ENCODE measurements around the gene NALCN.

The NALCN gene

DNA sequence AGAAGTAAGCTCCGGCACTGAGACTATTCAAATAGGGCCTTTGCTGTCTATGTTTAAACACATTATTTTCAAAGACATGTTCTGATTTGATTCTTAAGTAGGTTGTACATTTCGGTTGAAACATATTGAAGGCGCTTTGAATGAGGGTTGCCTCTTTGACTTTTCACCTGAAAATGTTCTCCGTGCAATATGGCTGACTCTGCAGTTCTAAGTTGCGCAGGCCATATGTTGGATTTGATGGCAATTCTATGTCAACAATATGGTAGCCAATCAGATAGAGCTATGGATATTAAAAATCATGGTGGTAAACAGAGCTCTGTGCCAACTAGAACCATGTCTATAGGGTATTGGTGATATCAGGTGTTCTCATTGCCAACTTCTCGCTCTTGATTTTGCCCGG is 307.3 kb downstream of the NALCN start:
- DNase-seq, result no peak

DNA sequence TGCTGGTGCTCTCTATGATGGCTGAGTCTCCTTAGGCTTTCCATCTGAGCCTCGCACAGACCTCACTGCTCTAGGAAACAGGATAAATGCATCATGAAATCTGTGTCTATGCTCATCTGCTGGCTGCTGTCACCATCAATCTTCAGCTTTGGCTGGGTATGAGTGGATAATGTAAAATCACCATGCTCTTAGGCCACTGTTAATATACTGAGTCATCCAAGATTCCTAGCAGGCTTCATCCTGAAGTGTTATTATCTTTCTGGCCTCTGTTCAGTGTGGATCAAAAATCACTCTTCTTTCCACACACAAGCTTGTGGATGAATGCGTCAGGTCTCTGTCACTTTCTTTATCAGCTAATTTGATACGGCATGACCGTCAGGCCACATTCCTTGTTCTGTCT is 317.4 kb downstream of the NALCN start:
- DNase-seq, result no peak

DNA sequence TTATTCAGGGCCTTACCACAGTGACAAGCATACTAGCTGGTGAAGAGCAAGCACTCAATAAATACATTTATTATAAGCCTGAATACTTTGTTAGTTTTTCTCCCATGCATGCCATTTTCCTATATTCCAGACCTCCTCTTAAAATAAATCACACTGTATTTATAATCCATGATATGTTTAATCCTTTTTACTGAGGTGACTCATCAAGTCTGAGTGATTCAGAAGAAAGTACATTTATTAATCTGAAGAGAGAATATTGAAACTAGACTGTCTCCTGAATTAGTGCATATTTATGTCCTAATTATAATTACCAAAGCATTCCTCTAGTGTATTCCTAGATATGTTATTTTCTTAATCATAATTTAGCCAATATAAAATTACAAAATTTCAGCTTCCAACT is 323.3 kb downstream of the NALCN start:
- no peak for DNase-seq

DNA sequence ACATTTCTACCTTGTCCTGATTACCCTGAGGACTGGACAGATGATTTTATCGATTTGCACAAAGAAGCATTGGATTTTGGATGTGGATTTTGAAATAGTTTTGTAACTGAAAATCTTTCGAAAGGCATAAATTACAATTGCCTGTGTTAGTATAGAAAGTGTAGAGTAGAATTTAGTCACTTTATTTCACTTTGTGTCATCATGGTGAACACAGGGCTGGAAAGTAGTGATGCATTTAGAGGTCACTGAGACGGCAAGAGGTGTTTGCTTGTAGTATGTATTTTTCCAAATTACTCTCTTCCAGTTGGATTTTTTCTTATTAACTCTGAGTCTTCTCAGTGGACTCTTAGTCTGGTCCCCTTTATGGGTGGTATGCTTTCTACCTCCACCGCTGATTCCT is 326.0 kb downstream of the NALCN start:
- no peak for DNase-seq

DNA sequence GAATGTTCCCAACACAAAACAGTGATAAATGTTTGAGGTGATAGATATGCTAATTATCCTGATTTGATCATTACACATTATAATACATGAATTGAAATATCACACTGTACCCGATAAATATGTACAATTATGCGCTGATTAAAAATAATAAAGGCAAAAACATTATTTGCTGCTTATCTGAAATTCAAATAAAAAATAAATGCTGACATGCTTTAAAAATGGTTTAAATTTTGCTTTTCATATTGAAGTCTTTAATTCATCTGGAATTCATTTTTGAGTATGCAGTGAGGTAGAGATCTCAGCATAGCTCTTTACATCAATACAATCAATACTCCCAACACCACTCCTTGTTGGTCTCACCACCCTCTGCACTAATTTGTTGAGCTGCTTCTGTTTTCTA is 330.8 kb downstream of the NALCN start:
- no peak for DNase-seq

DNA sequence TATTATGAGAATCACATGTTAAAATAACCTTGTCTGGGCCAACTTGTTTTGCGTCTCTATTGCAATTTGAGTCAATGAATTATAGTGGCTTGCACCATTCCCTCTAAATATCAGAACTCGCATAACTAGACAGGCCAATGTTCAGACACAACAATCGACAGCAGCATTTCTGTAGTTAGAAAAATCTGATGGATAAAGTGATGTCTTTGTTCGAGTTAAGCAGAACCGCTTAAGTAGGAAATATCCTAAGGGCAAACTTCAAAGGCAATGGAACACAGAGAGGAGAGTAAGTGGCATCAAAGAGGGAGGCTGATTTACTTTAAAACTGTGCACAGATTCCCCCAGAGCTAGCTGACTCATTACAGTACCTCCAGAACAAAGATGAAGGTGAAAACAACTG is 333.9 kb downstream of the NALCN start:
- DNase-seq, result no peak

DNA sequence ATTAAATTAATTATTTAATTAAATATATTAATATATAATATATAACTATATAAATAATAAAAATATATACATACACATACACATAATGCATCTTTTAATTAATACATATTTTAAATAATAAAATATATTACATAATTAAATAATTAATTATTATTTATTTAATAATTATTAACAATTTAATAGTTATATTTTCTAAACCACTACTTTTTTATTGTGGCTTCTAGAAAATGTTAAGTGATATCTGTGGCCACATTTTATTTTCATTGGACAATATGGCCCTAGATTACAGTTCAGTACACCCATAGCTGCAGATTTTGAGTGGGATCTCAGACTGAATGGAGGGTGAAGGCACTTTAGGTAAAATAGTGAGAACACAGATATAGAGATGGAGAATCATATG is 335.7 kb downstream of the NALCN start:
- no peak for DNase-seq

DNA sequence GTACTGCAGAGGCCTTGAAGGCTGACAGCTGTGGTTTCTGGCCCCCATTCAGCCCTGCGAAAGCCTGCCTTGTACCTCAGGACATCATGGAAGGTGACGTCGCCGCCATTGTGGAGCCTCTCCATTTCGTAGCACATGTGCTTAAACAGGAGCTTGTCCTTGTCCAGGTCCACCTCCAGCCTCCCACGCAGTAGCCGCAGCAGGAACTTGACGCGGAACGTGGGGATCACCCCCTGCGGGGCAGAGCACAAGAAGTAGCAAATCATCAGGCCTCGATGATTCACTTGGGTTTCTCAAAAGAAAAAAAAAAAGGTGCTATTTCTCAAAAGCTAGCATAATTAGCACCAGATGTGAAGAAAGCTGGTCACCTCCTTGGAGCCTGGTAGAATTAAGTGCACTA is 351.0 kb downstream of the NALCN start:
- no peak for DNase-seq

DNA sequence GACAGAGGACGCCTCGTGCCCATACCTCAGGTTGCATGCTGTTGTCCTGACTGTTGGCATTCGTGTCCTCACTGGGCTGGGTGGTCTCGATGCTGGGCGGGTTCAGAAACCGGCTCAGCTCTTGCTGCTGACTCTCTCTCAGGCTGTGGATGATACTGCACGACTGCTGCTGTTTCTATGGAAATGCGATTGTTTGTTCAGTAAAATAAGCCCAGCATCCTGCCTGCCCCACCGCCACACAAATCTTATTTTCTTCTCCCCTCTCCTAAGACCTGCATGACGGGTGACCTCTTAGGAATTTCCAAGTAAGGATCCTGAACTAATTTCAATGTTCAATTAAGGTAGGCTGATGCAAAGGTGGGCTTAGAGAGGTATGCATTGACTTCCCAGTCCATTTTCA is 356.5 kb downstream of the NALCN start:
- DNase-seq, result no peak

DNA sequence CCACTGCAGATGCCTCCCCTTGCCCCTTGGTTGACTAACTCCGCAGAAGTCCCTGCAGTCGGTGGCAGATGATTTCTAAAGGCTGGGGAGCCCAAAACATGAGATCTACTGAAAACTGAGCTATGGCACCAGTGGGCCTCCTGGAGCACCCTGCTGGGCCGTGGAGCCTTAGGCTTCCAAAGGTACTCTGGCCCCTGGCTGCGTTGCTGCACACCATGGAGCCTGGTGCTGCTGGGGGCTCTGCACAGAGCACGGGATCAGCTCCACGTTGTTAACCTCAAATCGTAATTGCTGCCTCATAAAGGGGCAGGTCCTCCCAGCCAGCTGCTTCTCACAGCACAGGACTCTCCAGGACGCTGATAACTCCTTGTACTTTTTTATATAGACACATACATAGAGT is 357.5 kb downstream of the NALCN start:
- DNase-seq, result no peak

DNA sequence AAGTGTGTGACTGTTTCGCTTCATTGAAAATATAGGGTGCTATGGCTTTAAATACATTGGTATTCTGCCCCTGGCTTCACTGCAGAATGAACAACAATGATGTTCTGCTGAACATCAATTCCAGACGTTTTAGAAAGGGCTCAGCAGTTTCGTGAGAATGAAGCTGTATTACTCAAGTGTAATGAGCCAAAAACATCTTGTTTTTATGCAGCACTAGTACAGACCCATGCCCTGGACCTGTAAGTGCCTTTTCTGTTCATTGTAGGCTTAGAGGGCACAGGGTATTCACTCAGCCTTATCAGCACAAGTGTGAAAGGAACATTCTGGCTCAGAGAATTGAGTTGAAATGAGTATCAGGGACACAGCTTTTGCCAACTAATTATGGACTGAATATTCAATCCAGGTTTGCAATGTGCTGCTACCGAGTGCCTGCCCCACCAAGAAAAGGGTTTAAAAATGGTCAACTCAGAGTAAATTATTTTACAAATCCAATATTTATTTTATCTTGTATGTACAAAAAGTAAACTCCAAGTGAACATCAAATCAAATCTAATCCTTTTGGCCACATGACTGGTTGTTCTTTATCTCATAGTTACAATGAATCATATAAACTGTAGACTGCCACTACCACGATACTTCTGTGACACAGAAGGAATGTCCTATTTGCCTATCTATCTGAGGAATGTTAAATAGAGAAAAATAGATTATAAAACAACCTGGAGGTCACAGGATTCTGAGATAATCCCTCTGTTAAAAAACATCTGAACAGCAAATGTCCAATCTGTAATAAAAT is 362.8 kb downstream of the NALCN start:
- no peak for DNase-seq

DNA sequence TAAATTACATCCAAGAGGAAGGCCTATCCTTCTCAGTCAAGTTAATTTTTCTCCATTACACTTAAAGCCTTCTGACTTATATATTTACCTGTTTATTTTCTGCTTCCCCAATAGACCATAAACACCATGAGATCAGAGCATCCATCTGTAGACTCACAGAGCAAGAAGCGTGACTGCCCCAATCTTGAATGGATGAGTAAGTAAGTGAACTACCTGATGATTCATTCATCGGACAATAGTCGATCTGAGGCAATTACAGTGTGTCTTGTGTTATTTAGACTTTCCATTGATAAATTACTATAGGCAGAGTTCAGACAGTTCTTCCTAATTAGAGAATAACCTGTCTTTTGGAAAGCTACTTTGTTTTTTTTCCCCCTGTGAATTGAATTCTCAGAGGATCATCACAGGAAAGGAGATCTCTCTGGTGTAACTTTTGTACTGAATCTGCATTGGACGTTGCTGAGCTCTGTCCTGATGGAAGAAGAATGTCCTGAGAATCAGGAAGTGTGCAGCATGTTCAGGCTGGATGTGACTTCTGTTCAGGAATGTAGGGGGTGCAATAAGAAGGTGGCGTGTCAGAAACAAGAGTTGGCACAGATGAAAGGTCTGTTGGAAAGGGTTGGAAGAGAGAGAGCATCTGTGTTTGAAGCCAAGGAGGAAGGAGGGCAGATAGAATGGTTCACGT is 367.0 kb downstream of the NALCN start:
- no peak for DNase-seq

DNA sequence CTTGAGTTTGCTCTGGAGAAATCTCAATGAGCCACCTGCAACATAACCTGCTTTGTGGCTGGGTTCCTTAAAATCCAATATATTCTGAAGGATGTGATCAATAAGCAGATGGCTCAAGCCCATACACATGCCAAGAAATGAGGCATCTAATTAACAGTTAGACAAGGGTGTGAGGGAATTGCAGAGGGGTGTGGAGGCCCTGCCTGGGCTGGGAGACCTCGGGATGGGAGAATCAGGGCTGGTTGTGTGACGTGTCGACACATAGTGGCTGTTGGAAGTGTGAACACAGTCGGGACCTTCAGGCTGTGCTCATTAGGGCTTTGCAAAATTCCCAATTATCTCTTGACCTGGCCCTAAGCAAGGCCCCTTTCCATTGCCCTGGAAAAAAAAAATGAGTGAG is 379.8 kb downstream of the NALCN start:
- no peak for DNase-seq

DNA sequence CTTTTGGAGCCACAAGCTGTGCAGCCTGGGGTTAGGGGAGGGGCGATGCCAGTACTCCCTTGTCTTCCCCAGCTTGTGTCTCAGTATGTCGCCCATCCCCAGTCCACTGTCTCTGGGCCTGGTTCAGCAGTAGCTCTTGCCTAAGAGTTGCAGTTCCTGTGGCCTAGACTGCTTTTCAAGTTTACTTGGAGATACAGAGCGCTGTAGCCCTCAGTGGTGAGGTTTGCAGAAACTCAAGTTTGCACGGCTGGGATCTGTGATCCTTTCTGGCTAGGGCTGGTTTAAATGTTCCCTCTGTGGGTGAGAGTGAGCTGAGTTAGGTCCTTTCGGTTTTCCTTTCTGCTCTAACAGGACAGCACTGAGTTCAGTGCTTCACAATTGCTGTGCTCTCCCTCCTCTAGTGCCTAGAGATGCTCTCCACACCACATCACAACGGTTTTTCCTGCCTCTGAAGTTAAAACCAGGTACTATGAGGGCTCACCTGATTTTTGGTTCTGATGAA is 381.1 kb downstream of the NALCN start:
- DNase-seq, result no peak

DNA sequence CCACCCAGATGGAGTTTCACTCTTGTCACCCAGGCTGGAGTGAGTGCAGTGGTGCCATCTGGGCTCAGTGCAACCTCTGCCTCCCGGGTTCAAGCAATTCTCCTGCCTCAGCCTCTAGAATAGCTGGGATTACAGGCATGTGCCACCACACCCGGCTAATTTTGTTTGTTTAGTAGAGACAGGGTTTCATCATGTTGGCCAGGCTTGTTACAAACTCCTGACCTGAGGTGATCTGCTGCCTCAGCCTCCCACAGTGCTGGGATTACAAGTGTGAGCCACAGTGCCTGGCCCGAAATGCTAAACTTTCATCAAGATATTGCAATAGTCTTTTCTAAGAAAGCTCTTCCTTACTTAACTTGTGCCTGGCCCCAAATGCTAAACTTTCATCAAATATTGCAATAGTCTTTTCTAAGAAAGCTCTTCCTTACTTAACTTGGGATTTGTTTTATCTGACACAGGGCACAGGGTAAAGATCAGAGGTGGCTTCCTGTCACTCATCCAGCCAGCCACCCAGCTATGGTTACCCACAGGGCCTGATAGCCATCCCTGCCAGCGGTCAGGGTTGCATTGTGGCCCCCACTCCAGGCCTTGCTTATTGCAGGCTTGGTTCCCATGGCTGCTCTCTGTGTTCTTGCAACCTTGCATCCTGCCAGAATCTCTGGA is 389.4 kb downstream of the NALCN start:
- DNase-seq, result no peak

DNA sequence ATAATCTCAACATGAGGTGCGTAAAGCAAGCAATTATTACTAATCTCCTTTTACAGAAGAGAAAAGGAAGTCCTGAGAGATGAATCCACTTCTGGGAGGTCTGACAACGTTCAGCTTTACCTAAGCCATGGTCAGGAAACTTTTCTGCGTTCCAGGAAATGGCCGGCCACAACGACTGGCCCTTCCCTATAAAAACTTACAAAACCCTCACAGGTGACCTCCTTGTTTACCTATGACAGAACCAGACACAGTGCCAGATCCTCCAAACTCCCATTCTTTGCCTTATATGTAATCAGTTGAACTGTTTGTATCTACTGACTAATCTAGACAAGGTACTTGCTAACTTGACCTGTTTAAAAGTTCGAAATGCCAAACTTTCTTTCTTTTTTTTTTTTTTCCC is 390.0 kb downstream of the NALCN start:
- no peak for DNase-seq

DNA sequence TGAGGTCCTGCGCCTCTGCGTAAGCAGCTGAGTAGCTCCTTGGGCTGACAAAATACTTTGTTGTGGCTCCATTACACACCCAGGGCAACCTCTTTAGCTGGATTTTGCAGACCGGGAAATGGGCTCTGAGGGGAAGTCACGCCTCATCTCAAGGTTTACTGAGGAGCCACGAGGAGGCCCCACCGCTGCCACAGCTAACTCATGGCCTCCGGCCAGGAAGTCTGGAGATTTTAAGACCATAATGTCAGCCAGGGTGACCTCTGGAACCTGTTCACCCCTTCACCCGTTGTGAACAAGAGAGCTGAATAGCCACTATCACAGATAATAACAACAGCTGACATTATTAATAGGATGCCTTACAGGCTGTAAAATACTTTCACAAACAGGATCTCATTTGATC is 390.4 kb downstream of the NALCN start:
- no peak for DNase-seq

DNA sequence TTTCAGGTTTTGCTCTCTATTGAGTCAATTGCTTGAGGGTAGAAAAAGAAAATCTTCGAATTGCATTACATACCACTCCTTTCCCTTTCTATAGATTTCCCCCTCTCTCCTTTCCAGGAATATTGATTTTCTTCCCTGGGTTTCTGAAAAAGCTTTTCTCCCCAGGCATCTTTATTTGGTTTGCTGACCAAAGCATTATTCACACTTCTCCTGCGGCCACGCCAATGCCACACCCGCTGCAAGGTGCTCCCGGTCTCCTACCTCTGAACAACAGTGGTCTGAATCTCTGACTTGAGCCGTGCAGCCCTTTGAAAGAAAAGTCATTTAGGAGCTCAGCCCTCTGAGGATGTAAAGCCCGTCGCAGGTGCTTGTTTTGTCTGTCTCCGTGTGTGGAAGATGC is 390.8 kb downstream of the NALCN start:
- DNase-seq, result no peak

DNA sequence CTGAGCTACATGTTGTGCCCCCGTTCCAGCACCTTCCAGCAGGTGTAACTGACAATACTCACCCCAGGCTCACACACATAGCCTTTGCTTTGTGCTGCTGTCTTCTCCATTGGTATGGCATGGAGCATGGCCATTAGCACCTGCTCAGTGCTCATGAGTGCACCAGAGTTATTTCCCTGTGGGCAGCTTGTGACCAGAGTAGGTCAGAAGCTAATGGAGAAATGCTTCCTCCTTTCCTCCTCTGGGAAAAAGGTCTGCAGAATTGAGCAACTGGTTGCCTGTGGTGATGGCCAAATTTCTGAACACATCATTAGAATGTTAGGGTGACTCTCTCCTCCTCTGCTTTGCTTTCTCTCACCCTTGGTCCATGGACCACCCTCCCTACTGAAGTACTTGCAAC is 397.2 kb downstream of the NALCN start:
- DNase-seq, result no peak

DNA sequence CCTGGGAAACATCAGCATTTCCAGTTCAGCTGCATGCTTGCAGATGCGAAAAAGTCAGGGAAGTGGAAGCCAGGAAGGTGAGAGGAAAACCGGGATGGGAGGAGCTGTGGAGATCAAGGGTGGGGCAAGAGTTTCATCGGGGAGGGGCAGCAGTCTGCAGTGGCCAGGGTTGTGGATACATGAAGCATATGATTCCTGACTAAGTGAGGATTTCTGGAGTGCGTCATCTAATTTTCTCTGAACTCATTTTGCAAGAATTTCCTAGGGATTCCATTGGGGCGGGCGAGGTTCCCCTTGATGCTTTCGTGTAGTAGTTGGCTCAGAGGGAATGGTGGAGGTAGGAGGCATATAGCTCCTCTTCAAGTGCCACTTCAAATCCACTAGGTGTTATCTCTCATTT is 397.6 kb downstream of the NALCN start:
- DNase-seq, result no peak

DNA sequence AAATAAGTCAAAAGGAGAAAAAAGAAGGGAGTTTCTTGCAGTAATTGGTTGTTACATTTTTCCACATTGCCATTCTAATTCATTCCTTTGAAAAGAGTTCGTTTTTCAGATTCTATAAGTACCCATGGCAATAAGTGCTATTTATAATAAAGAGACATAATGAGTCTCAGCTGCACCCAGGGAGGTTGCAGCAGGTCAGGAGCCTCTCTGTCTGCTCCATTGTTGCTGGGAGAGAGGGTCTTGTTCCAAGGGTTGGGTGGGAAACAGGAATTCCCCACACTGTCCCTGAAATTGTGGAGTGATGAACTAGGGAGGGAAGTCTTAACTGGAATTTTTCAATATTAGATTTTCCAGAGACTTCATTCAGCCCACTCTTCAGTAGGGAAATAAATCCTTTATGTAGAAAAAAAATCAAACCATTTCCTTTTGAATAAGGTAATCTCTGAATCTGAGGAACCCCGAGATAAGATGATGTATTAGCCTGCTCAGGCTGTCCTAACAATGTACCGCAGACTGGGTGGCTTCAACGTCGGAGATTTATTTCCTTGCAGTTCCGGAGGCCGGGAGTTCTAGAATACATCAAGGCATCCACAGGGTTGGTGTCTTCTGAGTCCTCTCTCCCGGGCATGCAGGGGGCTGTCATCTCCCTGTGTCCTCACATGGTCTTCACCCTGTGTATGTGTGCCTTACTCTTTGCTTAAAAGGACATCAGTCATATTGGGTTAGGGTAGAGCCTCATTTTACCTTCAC is 399.0 kb downstream of the NALCN start:
- no peak for DNase-seq

DNA sequence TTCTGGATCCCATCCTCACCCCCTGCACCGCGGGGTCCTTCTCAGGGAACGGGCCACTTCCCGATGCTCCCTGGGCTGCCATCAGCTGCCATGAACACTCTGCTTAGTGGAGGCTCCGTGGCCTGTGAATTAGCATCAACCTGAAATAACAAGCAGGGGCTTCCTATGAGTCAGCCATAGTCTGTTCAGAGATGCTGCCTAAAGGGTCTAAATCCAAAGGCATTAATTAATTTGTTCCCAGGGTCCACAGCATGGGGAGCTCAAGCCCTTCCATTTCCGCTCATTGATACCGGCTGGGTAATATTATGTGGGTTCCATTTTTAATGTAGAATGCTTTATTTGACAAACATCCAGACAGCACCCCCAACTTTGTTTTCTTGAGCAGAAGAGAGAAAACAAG is 399.8 kb downstream of the NALCN start:
- no peak for DNase-seq

DNA sequence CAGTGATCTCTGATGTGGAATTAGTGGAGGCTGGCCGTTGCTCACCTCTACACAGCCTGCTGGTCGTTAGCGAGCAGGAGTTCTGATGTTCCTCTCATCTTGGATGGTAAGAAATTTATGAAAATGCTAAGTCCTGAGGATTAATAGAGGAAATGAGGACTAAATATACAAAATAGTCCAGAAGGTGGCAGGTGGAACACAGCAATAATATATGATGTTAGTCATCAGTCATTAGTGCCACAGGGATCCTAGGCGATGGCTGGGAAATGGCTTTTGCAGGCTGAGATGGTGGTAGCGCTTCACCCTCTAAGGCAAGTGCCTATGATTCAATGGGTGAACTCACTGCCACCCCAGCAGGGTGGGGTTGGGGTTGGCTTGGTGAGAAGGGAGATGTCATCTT is 403.1 kb downstream of the NALCN start:
- DNase-seq, result no peak
